Breast epithelium (tissue), 4 donors: ENCODE results near the gene CPTP. TPM values are rescaled to one million over a fixed set of nuclear protein-coding genes. Genes with fewer than 3 reads are reported as not detected.

Experiments
- DNase-seq, 2 donors: peaks; one replicate each; pipeline ENCODE4 v3.0.0-alpha.2; 2019; ENCODE audit warnings: low spot score in 2 of 2
- H3K27ac ChIP-seq, 2 donors: fragments of 200-600 bp; sonication (generic) in 1 of 2; one replicate each; pipeline ENCODE4 v1.5.1; 2016 to 2019; ENCODE audit warnings: mild to moderate bottlenecking in 1 of 2
- H3K27me3 ChIP-seq, 2 donors: fragments of 200-600 bp; sonication (generic) in 1 of 2; one replicate each; pipeline versions ENCODE4 v1.5.1 to v1.6.0; 2017 to 2019; ENCODE audit warnings: control low read depth in 1 of 2, mild to moderate bottlenecking in 1 of 2
- H3K36me3 ChIP-seq: fragments of 200-600 bp; one replicate; pipeline ENCODE4 v1.5.1; 2019
- H3K4me1 ChIP-seq, 2 donors: fragments of 200-600 bp; sonication (generic); one replicate each; pipeline ENCODE4 v1.5.1; 2016 to 2019; ENCODE audit warnings: control low read depth in 1 of 2
- H3K4me3 ChIP-seq, 3 donors: fragments of 200-600 bp; sonication (generic); 1 replicate in 2 of 3; 2 replicates in 1 of 3; pipeline ENCODE4 v1.5.1; 2016 to 2019; ENCODE audit warnings: mild to moderate bottlenecking in 3 of 3, moderate library complexity in 2 of 3
- H3K9me3 ChIP-seq, 2 donors: fragments of 200-600 bp; sonication (generic) in 1 of 2; one replicate each; pipeline ENCODE4 v1.5.1; 2016 to 2019; ENCODE audit warnings: control low read depth in 1 of 2
- POLR2A ChIP-seq: fragments of 450-650 bp; IDR thresholded peaks from one replicate; pipeline ENCODE4 v1.6.1; 2016; ENCODE audit warnings: antibody characterized with exemption, mild to moderate bottlenecking, moderate library complexity
- POLR2AphosphoS5 ChIP-seq, 3 donors: sonication (generic); formaldehyde crosslinking; IDR thresholded peaks; one replicate each; pipeline ENCODE4 v1.6.1; 2017; ENCODE audit warnings: antibody characterized with exemption in 3 of 3
- intact Hi-C: fragments of 100-400 bp; cut with DNase I; formaldehyde crosslinking; loops from one replicate; pipeline ENCODE4 v1.15.1; 2023; ENCODE audit warnings: low total_unique reads
- total RNA-seq, 3 donors: library from RNA; depleted of rRNA; stranded (reverse); fragments of >200 nt; gene quantifications; one replicate each; pipeline ENCODE4 v1.1.0, GENCODE V29; 2016
- TF ChIP-seq, protein P1 (sequence below), 3 donors: fragments of 450-650 bp; IDR thresholded peaks; one replicate each; pipeline ENCODE4 v1.5.1; 2016 to 2017; ENCODE audit warnings: antibody characterized with exemption in 3 of 3, mild to moderate bottlenecking in 3 of 3, moderate library complexity in 3 of 3

CPTP gene
- total RNA-seq, 3 donors from 2014 or later, result 9.0 to 16.4 (median 13.4) TPM

DNA sequence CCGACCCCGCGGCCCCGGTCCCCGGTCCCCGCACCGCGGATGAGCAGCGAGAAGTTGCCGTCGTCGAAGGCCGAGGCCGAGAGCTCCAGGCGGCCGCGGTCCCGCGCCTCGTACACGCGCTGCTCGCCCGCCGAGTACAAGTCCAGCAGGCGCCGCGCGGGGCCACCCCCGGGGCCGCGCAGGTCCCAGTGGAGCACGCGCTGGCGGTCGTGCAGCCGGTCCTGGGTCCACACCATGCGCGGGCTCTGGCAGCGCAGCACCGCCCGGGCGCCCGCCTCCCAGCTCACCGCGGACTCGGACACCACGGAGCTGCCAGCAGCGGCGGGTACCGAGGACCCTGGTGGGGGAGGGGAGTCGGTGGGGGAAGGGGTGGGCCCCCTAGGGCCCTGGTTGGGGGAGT lies 30.8 kb downstream of the CPTP start:
- Histone ChIP-seq H3K36me3 (no peaks in the 10 kb centered on the region), H3K4me1 (peaks cover 20 to 23% of the 10 kb centered on the region in 2 donors), H3K9me3 (no peaks in the 10 kb centered on the region), H3K27me3 (no peaks in the 10 kb centered on the region), H3K27ac (peak overlapping the region in 1 of 2 donors; percentile 98), H3K4me3 (peak overlapping the region; percentile 24 to 76 (median 70))
- TF ChIP-seq POLR2A (no peak), POLR2AphosphoS5 (IDR thresholded peaks at IDR 0.05) (no peak)
- TF ChIP-seq, protein P1, sequence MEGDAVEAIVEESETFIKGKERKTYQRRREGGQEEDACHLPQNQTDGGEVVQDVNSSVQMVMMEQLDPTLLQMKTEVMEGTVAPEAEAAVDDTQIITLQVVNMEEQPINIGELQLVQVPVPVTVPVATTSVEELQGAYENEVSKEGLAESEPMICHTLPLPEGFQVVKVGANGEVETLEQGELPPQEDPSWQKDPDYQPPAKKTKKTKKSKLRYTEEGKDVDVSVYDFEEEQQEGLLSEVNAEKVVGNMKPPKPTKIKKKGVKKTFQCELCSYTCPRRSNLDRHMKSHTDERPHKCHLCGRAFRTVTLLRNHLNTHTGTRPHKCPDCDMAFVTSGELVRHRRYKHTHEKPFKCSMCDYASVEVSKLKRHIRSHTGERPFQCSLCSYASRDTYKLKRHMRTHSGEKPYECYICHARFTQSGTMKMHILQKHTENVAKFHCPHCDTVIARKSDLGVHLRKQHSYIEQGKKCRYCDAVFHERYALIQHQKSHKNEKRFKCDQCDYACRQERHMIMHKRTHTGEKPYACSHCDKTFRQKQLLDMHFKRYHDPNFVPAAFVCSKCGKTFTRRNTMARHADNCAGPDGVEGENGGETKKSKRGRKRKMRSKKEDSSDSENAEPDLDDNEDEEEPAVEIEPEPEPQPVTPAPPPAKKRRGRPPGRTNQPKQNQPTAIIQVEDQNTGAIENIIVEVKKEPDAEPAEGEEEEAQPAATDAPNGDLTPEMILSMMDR (IDR thresholded peaks at IDR 0.05), result no peak
- intact Hi-C loops, result no loop called here
- DNase-seq, result no peak

DNA sequence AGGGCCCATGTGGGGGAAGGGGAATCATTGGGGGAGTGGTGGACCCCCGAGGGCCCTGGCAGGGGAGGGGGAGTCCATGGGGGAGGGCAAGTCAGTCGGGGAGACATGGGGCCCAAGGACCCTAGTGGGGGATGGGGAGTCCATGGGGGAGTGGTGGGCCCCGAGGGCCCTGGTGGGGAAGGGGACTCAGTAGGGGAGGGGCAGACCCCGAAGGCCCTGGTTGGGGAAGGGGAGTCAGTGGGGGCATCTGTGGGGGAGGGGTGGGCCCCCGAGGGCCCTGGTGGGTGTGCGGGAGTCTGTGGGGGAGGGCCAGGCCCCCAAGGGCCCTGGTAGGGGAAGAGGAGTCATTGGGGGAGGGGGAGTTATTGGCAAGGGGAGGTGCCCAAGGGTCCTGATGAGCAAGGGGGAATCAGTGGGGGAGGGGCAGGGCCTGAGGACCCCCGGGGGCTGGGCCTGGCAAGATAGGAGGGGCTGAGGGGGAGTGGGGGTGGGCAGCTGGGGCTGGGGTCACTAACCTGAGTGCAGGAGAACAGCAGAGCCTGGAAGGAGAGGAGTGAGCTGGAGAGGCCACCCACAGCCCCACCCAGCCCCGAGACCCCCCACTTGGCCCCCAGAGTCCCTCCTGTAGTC lies 31.7 kb downstream of the CPTP start:
- intact Hi-C loops, result no loop called here
- peaks cover 27 to 29% of the 10 kb centered on the region in 2 donors for H3K4me1 ChIP-seq
- no peaks in the 10 kb centered on the region for H3K27me3 ChIP-seq
- no peaks in the 10 kb centered on the region for H3K36me3 ChIP-seq
- TF ChIP-seq, protein P1 (IDR thresholded peaks at IDR 0.05), result no peak
- TF ChIP-seq POLR2AphosphoS5 (IDR thresholded peaks at IDR 0.05) (no peak), POLR2A (no peak)
- peak overlapping the region; percentile 92 to 98 for H3K27ac ChIP-seq
- no peak for DNase-seq
- no peaks in the 10 kb centered on the region for H3K9me3 ChIP-seq
- peak overlapping the region; percentile 70 to 76 (median 71) for H3K4me3 ChIP-seq

DNA sequence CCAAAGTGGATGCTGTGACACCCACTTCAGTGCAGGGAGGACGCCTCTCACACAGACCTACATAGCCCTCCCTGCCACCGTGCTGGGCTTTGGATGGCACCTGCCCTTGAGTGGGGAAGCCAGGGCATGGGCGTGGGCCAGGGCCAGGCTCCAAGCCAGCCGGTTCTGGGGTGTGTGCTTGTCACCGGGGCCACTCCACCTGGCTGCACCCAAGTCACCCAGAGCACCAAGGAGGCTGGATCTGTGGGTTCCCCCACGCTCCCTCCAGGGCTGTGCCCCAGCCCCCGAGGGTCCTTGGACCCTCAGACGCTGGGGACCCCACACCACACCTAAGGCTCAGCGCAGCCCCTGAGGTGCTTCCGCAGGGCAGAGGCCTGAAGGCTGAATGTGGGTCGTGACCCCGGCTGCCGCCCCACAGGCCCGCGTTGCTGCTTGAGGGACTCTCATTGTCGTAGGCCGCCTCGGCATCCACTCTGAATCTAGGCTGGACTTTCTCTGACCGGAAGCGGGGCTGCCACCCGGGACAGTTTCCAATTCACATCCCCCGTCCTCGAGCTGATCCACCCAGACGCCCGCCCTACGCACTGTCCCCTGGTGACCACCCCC lies 32.3 kb downstream of the CPTP start:
- intact Hi-C loops, result no loop called here
- Histone ChIP-seq H3K4me3 (peak overlapping the region; percentile 70 to 76 (median 71)), H3K36me3 (no peaks in the 10 kb centered on the region), H3K27me3 (no peaks in the 10 kb centered on the region), H3K9me3 (no peaks in the 10 kb centered on the region), H3K27ac (peak overlapping the region; percentile 92 to 98), H3K4me1 (peaks cover 28 to 35% of the 10 kb centered on the region in 2 donors)
- TF ChIP-seq, protein P1 (IDR thresholded peaks at IDR 0.05), result no peak
- TF ChIP-seq POLR2A (no peak), POLR2AphosphoS5 (IDR thresholded peaks at IDR 0.05) (no peak)
- DNase-seq, result no peak

DNA sequence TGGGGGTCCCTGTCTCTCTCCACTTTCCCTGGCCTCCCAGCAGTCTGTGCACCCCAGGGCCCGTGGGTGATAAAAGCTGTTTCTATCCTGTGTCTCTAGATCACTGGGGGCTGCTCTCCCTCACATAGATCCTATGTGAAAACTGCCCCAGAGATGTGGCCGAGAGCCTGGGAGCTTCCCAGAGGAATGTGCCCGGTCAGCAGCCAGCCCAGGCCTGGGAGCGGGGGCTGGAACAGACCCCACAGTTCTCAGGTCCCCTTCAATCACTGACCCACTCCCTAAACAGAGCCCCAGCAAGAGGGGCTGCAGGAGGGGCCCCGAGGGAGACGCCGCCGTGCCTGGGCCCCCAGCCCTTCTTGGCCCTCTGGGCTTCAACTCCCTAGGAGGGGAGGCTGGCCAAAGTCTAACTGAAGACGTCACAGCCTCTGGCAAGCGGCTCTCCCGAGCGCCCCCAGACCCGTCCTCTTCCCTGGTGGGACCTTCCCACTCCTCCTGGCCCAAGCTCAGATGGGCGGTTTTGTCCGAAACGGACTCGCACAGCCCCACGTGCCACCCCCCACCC lies 33.4 kb downstream of the CPTP start:
- no peak for DNase-seq
- Histone ChIP-seq H3K4me3 (peak overlapping the region; percentile 70 to 76 (median 71)), H3K27me3 (no peaks in the 10 kb centered on the region), H3K36me3 (no peaks in the 10 kb centered on the region), H3K27ac (peak overlapping the region; percentile 92 to 98), H3K9me3 (no peaks in the 10 kb centered on the region), H3K4me1 (peaks cover 26 to 34% of the 10 kb centered on the region in 2 donors)
- intact Hi-C loops, result no loop called here
- TF ChIP-seq POLR2A, result no peak
- TF ChIP-seq, protein P1 (IDR thresholded peaks at IDR 0.05), result no peak
- no peak for TF ChIP-seq POLR2AphosphoS5 (IDR thresholded peaks at IDR 0.05)
